22Rv1 (cell line): Measurements from ENCODE around the gene COL4A2.

Experiments used
- ZFX ChIP-seq: fragments of 450-650 bp; IDR thresholded peaks from 2 replicates; pipeline ENCODE4 v1.6.1; 2017; ENCODE audit warnings: antibody characterized with exemption, borderline replicate concordance
- TF ChIP-seq, protein P1 (sequence below): fragments of 450-650 bp; IDR thresholded peaks from 2 replicates; pipeline ENCODE4 v1.5.1; 2017; ENCODE audit warnings: mild to moderate bottlenecking

DNA sequence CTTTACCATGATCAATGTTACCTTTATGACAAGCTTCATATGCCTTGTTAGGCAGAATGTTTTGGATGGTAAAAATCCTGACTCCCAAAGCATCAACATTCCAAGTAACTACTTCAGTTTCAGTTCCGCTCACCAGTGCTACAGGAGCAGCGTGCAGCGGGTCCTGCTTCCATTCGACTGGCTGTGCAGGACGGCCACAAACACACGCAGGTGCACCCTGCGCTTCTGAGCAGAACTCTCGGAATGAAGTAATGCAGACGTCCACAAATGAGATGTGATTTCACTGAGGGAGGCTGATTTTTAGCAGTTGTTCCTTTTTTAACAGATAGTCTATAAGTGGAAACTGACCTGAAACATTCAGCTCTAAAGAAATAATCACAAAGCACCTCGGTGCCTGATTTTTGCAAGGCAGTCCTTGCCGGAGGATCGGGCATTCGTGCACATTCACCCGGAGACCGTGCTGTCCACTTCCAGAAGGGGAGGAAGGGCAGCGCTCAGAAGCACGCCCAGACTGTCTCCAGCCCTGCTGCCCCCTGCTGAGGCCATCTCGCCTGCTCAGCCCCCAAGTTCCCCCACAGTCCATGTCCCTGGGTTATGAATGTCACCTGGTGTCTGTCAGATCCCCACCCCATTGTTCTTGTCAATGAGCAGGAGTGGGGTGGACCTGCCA is 168.6 kb downstream of the COL4A2 start:
- TF ChIP-seq, protein P1, sequence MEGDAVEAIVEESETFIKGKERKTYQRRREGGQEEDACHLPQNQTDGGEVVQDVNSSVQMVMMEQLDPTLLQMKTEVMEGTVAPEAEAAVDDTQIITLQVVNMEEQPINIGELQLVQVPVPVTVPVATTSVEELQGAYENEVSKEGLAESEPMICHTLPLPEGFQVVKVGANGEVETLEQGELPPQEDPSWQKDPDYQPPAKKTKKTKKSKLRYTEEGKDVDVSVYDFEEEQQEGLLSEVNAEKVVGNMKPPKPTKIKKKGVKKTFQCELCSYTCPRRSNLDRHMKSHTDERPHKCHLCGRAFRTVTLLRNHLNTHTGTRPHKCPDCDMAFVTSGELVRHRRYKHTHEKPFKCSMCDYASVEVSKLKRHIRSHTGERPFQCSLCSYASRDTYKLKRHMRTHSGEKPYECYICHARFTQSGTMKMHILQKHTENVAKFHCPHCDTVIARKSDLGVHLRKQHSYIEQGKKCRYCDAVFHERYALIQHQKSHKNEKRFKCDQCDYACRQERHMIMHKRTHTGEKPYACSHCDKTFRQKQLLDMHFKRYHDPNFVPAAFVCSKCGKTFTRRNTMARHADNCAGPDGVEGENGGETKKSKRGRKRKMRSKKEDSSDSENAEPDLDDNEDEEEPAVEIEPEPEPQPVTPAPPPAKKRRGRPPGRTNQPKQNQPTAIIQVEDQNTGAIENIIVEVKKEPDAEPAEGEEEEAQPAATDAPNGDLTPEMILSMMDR, result no peak
- TF ChIP-seq ZFX, result no peak
